ENCODE measurements around the gene SAAL1. TPM values are rescaled to one million over a fixed set of nuclear protein-coding genes. Genes with fewer than 3 reads are reported as not detected.

SAAL1 gene
- total RNA-seq, 4 donors from 2014 or later = 9.6 to 13.0 (median 12.8) TPM

- DNase-seq = no peak
- no peak overlapping the region for H3K4me3 ChIP-seq
- H3K9me3 ChIP-seq = no peaks in the 10 kb centered on the region
- H3K4me1 ChIP-seq = peaks cover 7 to 20% (median 11%) of the 10 kb centered on the region in 3 donors
- peaks cover 0 to 62% (median 0%) of the 10 kb centered on the region in 3 donors for H3K36me3 ChIP-seq
- no peak overlapping the region for H3K27ac ChIP-seq
- 70 to 84% methylated on average over 6 of the region's 6 CpGs for WGBS, 2 donors
- intact Hi-C loops (cut with DNase I) = no loop called here
- no peaks in the 10 kb centered on the region for H3K27me3 ChIP-seq
- TF ChIP-seq, protein P1, sequence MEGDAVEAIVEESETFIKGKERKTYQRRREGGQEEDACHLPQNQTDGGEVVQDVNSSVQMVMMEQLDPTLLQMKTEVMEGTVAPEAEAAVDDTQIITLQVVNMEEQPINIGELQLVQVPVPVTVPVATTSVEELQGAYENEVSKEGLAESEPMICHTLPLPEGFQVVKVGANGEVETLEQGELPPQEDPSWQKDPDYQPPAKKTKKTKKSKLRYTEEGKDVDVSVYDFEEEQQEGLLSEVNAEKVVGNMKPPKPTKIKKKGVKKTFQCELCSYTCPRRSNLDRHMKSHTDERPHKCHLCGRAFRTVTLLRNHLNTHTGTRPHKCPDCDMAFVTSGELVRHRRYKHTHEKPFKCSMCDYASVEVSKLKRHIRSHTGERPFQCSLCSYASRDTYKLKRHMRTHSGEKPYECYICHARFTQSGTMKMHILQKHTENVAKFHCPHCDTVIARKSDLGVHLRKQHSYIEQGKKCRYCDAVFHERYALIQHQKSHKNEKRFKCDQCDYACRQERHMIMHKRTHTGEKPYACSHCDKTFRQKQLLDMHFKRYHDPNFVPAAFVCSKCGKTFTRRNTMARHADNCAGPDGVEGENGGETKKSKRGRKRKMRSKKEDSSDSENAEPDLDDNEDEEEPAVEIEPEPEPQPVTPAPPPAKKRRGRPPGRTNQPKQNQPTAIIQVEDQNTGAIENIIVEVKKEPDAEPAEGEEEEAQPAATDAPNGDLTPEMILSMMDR (IDR thresholded peaks at IDR 0.05) = no peak
- TF ChIP-seq POLR2A (IDR thresholded peaks at IDR 0.05) = no peak
These were observed 4.8 kb downstream of the SAAL1 start for GRCh38 chr11:18100926-18101656.

DNA sequence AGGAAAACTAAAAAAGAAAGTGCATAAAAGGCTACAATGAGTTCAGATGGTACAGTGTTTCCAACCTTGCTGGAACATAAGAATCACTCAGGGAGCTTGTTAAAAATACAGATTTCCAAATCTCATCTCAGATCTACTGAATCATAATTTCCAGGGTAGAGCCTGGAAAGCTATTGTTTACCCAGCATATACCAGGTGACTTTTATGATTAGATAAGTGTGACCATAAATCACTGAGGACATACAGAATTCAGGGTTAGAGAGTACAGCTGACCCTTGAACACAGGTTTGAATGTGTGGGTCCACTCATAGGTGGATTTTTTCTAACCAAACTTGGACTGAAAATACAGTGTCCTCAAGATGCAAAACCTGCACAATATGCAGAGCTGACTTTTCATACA lies 11.9 kb downstream of the SAAL1 start:
- no peaks in the 10 kb centered on the region for H3K4me1 ChIP-seq
- no peaks in the 10 kb centered on the region for H3K27me3 ChIP-seq
- TF ChIP-seq, protein P1 (IDR thresholded peaks at IDR 0.05) = no peak
- no peak for TF ChIP-seq POLR2A (IDR thresholded peaks at IDR 0.05)
- H3K4me3 ChIP-seq = no peak overlapping the region
- H3K27ac ChIP-seq = no peak overlapping the region
- peaks cover 0 to 100% (median 3%) of the 10 kb centered on the region in 3 donors for H3K36me3 ChIP-seq
- H3K9me3 ChIP-seq = no peaks in the 10 kb centered on the region
- intact Hi-C loops (cut with DNase I) = no loop called here
- no peak for DNase-seq

- H3K9me3 ChIP-seq = no peaks in the 10 kb centered on the region
- H3K27me3 ChIP-seq = no peaks in the 10 kb centered on the region
- H3K4me3 ChIP-seq = no peak overlapping the region
- no peak for DNase-seq
- TF ChIP-seq, protein P1 (IDR thresholded peaks at IDR 0.05) = no peak
- no peak for TF ChIP-seq POLR2A (IDR thresholded peaks at IDR 0.05)
- peaks cover 3 to 100% (median 11%) of the 10 kb centered on the region in 3 donors for H3K36me3 ChIP-seq
- H3K4me1 ChIP-seq = no peaks in the 10 kb centered on the region
- WGBS, 2 donors = 92 to 94% methylated on average over 2 of the region's 2 CpGs
- no peak overlapping the region for H3K27ac ChIP-seq
- intact Hi-C loops (cut with DNase I) = no loop called here
These were observed 14.2 kb downstream of the SAAL1 start for GRCh38 chr11:18091731-18092130.

- Histone ChIP-seq H3K4me1 (no peaks in the 10 kb centered on the region), H3K27me3 (no peaks in the 10 kb centered on the region), H3K4me3 (no peak overlapping the region), H3K36me3 (peaks cover 3 to 100% (median 14%) of the 10 kb centered on the region in 3 donors), H3K27ac (no peak overlapping the region), H3K9me3 (no peaks in the 10 kb centered on the region)
- TF ChIP-seq POLR2A (IDR thresholded peaks at IDR 0.05) = no peak
- TF ChIP-seq, protein P1 (IDR thresholded peaks at IDR 0.05) = no peak
- WGBS, 2 donors = 77 to 78% methylated on average over 3 of the region's 3 CpGs
- DNase-seq = no peak
- intact Hi-C loops (cut with DNase I) = no loop called here
These were observed 16.9 kb downstream of the SAAL1 start for GRCh38 chr11:18088966-18089365.

GRCh38 chr11:18088366-18088765 lies 17.5 kb downstream of the SAAL1 start:
- no peak for TF ChIP-seq POLR2A (IDR thresholded peaks at IDR 0.05)
- TF ChIP-seq, protein P1 (IDR thresholded peaks at IDR 0.05) = no peak
- no peaks in the 10 kb centered on the region for H3K27me3 ChIP-seq
- peaks cover 3 to 100% (median 14%) of the 10 kb centered on the region in 3 donors for H3K36me3 ChIP-seq
- H3K4me1 ChIP-seq = no peaks in the 10 kb centered on the region
- DNase-seq = no peak
- H3K27ac ChIP-seq = no peak overlapping the region
- 96 to 100% methylated on average over 2 of the region's 2 CpGs for WGBS, 2 donors
- no peaks in the 10 kb centered on the region for H3K9me3 ChIP-seq
- intact Hi-C loops (cut with DNase I) = no loop called here
- no peak overlapping the region for H3K4me3 ChIP-seq
